Tibial nerve (tissue), 3 donors: Measurements from ENCODE around the gene FBN3.

ENCODE experiments used
- POLR2A ChIP-seq, 2 donors: fragments of 450-650 bp; IDR thresholded peaks; one replicate each; pipeline ENCODE4 v1.6.1; 2017; ENCODE audit warnings: antibody characterized with exemption in 2 of 2, mild to moderate bottlenecking in 2 of 2, moderate library complexity in 2 of 2
- TF ChIP-seq, protein P1 (sequence below), 5 experiments: fragments of 200-600 bp in 3 of 5; fragments of 450-650 bp in 2 of 5; sonication (generic) in 3 of 5; IDR thresholded peaks; one replicate each; pipeline ENCODE4 v1.5.1; 2016 to 2019; ENCODE audit warnings: antibody characterized with exemption in 5 of 5, mild to moderate bottlenecking in 3 of 5, moderate library complexity in 2 of 5

DNA sequence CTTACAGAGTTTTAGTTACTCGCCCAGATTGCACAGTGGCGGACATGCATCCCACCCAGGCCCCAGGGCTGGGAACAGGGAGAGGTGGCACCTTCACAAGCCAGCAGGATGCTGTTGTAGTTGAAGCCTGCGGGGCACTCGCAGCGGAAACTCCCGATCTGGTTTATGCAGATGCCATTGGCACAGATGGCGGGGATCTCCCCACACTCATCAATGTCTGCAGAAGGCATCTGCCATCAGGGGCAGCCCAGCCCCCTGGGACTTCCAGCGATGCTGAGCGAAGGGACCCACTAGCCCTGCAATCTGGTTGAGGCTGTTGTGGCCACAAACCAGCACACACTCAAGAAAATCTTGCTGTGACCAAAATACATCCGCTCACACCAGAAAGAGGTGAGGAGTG, 52.2 kb downstream of the FBN3 start:
- TF ChIP-seq, protein P1, sequence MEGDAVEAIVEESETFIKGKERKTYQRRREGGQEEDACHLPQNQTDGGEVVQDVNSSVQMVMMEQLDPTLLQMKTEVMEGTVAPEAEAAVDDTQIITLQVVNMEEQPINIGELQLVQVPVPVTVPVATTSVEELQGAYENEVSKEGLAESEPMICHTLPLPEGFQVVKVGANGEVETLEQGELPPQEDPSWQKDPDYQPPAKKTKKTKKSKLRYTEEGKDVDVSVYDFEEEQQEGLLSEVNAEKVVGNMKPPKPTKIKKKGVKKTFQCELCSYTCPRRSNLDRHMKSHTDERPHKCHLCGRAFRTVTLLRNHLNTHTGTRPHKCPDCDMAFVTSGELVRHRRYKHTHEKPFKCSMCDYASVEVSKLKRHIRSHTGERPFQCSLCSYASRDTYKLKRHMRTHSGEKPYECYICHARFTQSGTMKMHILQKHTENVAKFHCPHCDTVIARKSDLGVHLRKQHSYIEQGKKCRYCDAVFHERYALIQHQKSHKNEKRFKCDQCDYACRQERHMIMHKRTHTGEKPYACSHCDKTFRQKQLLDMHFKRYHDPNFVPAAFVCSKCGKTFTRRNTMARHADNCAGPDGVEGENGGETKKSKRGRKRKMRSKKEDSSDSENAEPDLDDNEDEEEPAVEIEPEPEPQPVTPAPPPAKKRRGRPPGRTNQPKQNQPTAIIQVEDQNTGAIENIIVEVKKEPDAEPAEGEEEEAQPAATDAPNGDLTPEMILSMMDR (IDR thresholded peaks at IDR 0.05), result no peak
- TF ChIP-seq POLR2A (IDR thresholded peaks at IDR 0.05), result no peak
